Caki2 (cell line): Measurements from ENCODE around the gene ATG2A. TPM values are rescaled to one million over a fixed set of nuclear protein-coding genes. Genes with fewer than 3 reads are reported as not detected.

Experiments used
- DNase-seq: peaks from one replicate; pipeline ENCODE4 v3.0.0-alpha.2; 2015; ENCODE audit warnings: low read depth
- in situ Hi-C: cut with HindIII; loops from 2 replicates; pipeline ENCODE4 v1.10.0; 2016; ENCODE audit warnings: low sequenced_read_pairs, low pct_unique_long_range_greater_than_20kb, mixed read lengths
- total RNA-seq: library from RNA; depleted of rRNA; stranded (reverse); fragments of >200 nt; shearing (Covaris generic); gene quantifications from 2 replicates; pipeline ENCODE4 v1.2.3, GENCODE V29; 2014; ENCODE audit warnings: low replicate concordance; rRNA removed

The ATG2A gene
- total RNA-seq: 4.8 and 11.1 TPM in 2 replicates

DNA sequence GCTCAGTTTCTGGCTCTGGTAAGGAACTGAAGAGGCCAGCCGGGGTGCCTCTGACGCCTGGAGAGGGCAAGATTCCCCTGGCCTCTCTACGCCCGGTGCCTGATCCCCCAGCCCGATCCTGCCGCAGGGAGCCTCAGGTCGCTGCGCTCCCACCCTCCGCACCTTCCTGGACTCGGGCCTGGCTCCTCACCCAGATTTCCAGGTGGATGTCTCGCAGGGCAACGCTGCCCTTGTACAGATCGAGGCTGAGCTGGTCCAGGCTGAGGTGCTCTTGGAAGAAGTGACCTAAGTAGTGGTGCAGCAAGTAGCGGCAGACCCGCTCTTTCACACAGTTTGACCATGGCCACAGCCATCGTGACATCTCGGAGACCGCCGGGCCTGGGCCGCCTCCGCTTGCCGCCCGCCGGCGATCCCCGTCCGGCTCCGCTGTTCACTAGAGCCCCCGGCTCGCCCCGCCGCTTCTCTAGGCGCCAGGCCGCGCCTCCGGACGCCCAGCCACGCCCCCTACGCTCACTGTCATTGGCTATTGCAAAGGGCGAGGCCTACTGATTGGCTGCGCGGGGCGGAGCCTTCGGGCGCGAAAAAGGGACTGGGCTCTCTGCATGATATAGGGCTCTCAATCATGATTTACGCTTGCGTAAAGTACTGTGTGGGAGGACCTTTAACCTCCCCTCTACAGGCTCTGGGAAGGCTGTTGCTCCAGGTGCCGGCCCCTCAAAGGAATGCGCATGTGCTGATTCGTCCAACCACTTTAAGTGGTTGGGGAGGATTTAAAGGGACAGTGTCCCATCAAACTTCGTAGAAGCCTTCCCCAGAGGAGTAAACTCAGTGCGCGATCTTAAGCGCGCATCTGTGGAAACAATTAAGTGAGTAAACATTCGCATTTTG, at the start of gene ATG2A:
ATG2A (minus strand) TSS at position 435 of the 888 bp plus-strand sequence; CDS start at position 361, 74 bp downstream.
- in situ Hi-C loops: no loop called here
- DNase-seq: peak; percentile 97

DNA sequence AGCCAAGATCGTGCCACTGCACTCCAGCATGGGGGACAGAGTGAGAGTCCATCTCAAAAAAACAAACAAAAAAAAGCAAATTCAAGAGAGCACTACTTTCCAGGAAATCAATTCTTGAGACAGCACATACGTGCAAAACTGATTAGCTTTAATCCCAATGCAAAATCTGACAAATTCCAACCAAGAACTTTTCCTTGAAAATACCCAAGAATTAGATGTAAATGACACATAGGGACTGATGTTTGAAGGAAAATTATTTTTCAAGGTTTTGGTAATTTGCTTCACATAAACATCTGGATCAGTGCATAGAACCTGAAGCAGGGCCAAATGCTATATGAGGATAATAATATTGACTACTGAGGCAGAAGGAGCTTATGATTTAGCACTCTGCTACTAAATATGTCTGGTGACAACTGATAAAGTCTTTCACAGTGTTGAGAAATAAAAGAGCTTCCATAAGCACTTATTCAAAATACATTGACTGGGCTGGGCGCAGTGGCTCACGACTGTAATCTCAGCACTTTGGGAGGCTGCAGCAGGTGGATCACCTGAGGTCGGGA, 46.1 kb upstream of the ATG2A start:
- DNase-seq: no peak
- in situ Hi-C loops: no loop called here

DNA sequence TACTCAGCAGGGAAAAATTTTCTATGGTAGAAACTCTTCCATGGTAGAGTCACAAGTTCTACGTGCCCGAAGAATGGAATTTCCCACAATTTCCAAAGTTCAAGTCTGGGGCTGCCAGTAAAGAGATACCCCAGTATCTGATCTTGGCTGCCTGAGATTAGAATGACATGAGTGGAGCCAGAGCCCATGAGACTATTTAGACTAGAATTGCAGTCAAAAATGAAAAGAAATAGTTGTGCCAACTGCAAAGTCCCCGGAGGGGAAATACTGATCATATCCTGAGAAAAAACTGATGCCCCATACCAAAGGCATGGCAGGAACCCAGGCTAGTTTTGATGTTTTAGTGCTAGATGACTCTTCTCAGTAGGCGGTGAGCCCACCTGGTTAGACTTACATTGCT, 43.7 kb upstream of the ATG2A start:
- DNase-seq: no peak

DNA sequence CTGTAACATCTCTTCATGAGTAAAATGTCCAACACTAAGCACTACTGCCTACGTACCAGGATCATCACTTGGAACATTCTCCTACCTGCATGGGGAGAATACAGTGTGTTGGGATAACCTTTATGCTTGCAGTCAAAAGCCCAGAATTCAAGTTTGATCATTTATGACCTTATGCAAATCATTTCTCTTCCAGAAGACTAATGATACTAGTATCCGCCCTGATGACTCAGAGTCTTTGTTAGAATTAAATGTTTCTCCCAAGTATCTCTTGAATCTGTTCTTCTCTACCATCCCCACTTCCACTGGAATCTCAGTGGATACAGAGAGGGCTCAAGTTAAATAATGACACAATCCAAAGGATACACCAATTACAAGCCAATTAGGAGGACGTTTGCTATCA, 42.5 kb upstream of the ATG2A start:
- in situ Hi-C loops: no loop called here
- no peak for DNase-seq

More for the DNA sequence above, 43.7 kb upstream of the ATG2A start:
- in situ Hi-C loops: no loop called here

DNA sequence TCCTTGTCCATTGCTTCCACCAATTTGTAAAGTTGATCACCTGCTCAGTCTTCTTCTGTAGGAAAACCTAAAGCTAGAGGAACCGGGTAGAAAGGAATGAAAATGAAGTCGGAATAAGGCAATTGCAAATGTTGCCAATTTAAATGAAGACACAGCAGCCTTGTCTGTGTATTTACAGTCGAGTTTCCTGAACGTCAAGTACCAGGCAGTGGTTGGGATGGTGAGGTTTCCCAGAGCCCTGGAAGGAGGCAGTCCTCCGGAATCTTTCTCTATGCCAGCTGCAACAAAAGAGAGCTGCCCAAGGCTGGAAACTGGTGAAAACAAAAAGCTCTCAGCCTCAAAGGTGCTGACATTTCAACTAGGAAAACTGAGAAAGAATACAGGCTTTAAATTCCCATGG, 37.2 kb upstream of the ATG2A start:
- in situ Hi-C loops: no loop called here

DNA sequence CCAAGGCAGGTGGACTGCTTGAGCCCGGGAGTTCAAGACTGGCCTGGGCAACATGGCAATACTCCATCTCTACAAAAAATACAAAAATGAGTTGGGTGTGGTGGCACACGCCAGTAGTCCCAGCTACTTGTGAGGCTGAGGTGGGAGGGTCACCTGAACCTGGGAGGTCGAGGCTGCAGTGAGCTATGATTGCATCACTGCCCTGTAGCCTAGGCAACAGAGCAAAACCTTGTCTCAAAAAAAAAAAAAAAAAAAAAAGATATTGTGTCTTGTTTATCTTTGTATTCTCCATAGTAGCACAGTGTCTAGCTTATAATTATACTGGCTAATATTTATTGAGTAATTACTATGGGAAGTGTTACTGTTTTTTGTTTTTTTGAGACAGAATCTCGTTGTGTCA, 34.5 kb upstream of the ATG2A start:
- no peak for DNase-seq
- in situ Hi-C loops: no loop called here

More for the DNA sequence above, 37.2 kb upstream of the ATG2A start:
- no peak for DNase-seq

DNA sequence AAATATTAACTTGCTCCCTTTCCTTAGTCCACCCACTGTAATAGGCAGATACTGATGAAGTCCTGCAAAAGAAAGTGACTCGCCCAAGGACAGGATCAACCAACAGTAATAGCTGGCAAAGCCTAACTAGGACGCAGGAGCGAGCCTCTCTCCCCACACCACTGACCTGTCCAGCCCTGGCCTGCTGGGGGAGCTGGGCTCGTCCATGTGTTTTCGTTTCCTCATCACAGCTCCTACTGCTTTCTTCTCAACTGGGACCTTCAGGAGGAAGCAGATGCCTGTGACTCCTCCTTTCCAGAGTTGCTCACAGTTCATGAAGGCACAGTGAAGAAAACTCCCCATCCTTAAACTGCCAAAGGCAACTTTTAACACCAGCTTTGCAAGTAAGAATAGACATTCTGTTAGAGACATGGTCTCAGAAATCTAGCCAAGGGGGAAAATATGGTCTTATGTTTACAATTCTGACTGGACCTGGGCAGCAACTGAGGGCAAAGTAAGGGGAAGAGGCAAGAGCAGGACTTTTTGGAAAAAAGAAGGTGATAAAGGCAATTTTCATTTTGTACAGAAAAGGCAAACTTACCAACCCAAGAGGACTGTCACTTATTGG, 30.3 kb upstream of the ATG2A start:
- DNase-seq: no peak
- in situ Hi-C loops: no loop called here

DNA sequence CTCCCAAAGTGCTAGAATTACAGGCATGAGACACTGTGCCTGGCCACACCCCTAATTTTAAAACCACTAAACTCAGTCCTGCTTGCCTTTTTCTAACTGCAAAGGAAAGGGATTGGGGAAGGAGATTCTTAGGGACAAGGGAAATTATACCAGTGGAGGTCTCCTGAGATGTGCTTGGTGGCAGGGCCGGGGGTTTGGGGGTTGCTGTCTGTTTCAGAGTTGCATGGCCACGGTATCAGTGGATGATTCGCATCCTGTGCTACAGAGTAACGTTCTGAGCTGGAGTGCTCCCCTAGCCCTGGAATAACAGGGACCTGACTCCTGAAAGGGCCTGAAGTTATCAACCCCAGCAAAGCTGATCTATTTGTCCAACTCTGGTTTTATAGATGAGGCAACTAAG, 19.5 kb upstream of the ATG2A start:
- in situ Hi-C loops: no loop called here
- DNase-seq: no peak

DNA sequence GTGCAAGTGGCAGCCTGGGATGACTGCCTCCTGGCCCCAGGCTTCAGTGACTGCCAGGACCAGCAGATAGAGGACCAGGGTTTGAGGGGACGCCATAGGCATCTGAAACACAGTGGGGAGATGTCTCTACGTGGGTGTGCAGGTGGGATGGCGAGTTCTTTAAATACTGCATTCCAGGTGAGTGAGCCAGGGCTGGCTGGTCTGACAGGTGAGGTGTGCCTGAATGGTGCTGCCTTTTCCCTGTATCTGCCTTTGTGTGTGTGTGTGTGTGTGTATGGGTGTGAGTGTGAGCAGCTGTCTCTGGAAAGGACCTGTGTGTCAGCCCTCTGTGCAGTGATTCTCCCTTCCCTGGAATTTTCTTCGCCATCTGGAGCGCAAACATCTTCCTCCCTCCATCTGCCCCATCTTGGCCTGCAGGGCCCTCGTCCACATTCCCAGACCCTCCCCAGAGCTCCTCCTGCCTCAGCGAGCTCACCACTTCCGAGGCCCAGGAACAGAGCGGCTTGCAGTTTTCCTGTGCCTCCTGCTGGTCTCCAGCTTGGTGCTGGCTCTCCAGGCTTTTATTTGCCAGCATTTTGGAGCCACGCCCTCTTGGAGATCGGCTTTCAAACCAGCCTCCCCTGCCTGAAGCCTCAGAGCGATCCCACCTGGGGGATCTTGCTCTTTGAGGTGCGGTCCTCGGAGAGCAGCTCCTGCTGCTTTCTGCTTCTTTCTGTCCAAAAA, 18.5 kb upstream of the ATG2A start, which contains the start of gene GPHA2:
GPHA2 (minus strand) TSS at position 535 of the 723 bp plus-strand sequence; CDS start at position 102, 433 bp downstream.
- in situ Hi-C loops: no loop called here

DNA sequence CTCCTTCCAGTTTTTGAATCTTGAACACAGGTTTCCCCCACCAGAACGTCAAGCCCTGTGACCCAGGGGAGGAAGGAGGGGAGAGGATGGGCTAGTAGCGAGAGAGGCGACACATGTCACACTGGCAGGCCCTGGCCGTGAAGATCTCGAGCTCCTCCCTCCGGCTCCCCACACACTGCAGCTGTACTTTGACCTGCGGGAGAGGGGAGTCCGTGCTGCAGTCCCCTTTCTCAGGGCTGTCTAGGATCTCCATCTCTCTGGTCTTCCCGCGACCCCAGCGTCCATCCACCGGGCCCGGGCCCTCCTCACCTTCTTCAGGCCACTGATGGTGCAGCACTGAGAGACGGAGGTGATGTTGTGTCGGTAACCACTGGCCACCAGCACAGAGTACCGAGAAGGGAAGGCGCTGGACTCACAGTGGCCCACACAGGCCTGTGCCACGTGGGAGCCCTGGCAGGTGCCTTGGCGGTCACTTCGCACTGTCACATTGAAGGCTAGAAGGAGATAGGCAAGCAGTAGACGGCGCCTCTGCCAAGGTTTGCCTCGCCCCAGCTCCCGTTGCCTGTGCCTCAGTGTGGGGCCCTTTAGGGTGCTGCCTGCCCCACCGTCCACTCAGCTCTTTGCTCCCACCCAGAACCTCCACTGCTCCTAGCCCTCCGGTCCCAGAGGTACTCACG, 17.8 kb upstream of the ATG2A start:
- no peak for DNase-seq
- in situ Hi-C loops: no loop called here

More for the DNA sequence above, 18.5 kb upstream of the ATG2A start, which contains the start of gene GPHA2:
- DNase-seq: no peak

DNA sequence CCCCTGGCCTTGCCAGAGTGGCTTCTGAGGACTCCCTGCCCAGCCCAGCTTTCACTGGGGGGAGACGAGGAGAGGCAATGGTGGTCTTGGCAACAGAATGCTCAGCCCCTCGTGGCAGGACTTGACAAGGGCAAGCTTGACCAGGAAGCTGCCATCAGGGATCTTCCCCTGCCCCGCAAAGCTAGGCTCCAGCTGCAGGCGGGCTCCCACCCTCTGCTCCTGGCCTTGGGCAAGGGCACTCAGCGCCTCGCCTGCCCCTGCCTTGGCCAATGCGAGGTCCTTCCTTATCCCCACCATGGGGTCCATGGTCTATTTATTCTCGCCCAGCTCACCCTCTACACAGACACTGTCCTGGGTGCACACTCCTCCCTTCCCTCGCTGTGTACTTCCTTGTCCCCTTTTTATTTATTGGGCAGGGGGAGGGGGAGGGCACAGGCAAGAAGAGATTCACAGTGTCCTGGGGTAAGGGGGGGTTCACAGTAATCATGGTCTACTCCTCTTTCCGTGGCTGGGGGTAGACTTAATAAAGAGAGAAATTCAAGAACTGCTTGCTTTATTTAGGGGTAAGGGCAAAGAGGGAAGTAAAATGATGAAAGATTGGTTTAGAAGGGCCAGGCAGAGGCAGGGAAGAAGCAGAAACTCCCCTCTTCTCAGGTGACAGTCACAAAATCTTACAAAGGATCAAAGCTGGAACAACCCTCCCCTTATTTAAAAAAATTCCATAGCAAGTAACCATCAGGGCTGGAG, 17.1 kb upstream of the ATG2A start:
- DNase-seq: no peak
- in situ Hi-C loops: no loop called here

DNA sequence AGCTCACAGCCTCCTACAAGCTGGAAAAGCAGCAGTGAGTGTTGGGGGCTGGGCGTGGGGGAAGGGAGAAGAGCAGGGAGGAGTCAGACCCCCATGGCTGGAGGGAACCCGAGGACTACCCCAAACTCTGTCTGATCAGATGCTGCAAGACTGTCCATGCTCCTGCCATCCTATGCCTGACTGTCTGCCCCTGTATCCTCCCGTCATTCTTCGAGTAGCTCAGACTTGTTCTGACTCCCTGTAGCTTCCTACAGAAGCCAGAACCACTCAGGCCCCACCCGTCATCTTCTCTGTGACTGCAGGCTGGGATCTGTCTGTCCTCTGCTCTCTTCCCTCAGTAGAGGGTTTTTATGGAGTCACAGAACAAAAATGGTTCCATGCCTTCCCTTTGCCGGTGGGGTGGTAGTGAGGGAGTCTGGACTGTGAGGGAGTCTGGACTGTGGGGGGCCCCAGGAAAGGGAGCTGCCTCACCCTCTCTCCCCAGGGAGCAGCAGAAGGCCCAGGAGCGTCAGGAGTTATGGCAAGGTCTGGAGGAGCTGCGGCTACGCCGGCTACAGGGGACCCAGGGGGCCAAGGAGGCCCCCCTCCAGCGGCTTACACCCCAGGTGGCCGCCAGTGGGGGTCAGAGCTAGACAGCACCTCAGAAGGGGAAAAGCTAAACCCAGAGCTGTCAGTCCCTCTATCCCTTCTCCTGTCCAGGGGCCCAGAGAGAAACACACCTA, 16.4 kb upstream of the ATG2A start:
- in situ Hi-C loops: no loop called here
- no peak for DNase-seq

DNA sequence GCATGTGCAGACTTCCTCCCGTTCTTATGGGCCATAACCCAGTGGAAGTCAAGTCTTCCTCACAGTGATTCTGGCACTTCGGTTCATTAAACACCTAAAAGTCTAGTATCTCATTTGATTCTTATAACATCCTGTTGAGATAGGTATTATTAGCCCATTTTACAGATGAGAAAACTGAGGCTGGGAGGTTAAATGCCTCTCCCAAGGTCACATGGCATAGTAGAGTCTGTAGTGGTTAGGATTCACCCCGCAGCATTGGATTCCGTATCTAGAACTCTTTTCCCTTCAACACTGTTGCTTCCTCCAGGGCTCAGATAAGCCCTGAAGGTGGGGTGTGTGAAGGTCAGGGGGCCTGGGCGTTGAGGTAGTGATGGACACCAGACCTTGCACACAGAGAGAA, 15.3 kb upstream of the ATG2A start:
- no peak for DNase-seq
- in situ Hi-C loops: no loop called here

DNA sequence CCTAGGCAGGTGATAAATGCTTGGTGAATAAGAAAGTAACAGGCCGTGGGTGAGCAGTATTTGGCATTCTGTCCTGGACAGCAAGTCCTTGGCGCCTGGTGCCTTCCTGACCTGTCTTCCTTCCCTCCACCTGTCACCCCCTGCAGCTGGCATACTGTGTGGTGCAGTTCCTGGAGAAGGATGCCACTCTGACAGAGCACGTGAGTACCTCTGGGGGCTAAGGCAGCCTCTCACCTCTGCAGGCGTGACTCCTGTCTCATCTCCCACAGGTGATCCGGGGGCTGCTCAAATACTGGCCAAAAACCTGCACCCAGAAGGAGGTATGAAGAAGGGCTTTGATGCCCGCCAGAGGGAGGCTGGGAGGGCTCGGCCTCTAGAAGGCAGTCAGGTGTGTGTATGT, 14.3 kb upstream of the ATG2A start:
- no peak for DNase-seq
- in situ Hi-C loops: no loop called here

DNA sequence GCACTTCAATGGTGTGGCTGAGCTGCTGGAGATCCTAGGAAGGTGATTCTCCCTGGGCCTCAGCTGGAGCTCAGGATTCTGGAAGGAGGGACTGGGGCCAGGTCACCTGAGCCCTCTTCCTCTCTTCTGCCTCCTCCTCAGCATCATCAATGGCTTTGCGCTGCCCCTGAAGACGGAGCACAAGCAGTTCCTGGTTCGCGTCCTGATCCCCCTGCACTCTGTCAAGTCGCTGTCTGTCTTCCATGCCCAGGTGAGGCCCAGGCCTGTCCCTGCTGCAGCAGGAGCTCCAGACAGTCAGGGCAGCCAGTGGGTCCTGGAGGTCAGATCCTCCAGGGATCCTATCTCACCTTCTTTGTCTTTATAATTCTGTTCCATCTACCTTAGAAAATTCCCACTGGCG, 13.3 kb upstream of the ATG2A start:
- in situ Hi-C loops: no loop called here
- DNase-seq: no peak

DNA sequence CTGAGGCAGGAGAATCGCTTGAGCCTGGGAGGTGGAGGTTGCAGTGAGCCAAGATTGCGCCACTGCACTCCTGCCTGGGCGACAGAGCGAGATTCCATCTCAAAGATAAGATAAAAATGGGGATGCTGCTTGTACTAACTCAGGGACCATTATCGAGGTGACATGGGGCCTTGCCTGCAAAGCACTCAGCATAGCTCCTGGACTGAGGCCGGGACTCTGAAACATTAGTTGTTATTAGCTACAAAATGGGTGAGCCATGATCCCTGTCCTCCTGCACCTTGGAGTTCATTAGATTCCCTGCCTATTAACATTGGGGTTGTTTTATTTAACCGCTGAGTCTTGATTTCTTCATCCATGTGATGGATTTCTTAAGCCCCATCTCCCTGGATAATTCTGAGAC, 12.6 kb upstream of the ATG2A start:
- no peak for DNase-seq
- in situ Hi-C loops: no loop called here

DNA sequence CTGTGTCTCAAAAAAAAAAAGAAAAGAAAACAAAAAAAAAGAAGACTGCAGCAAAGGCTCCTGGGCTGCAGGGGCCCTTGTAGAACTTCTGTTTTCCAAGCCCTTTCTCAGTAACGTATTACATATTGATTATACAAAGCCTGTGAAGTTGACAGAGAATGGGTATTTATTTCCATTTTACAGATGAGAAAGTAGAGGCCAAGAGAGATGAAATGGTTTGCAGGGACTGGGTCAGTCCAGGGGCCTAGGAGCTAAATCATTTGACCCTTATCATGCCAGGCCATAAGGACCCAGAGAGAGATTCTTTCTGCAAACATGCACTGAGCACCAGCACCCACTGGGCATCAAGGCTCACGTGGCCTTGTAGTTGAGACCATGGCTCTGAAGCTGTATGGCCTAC, 11.9 kb upstream of the ATG2A start:
- in situ Hi-C loops: no loop called here

More for the DNA sequence above, 11.9 kb upstream of the ATG2A start:
- DNase-seq: no peak
